Caco-2 (cell line): ENCODE measurements around the gene E2F4. TPM values are rescaled to one million over a fixed set of nuclear protein-coding genes. Genes with fewer than 3 reads are reported as not detected.

Experiments
- BruUV-seq: library from RNA; stranded (reverse); fragments of 400-500 nt; replicated peaks from 2 replicates; lab custom pipeline; 2021; lab: Mats Ljungman, UMichigan
- CTCF ChIA-PET: fragments of 300-600 bp; sonication (Branson Sonifier 250); formaldehyde crosslinking; loops from one replicate; lab custom pipeline; 2022; ENCODE audit warnings: antibody characterized with exemption; lab: Charles Lee
- POLR2A ChIA-PET: fragments of 300-600 bp; sonication (Branson Sonifier 250); formaldehyde crosslinking; loops from one replicate; lab custom pipeline; 2022; ENCODE audit warnings: antibody characterized with exemption; lab: Charles Lee
- DNase-seq, 2 experiments: peaks; one replicate each; pipeline versions ENCODE4 v3.0.0 to v3.0.0-alpha.2; 2020 to 2022
- H3K27me3 ChIP-seq: replicated peaks from 2 replicates; pipeline ENCODE4 v1.6.0; 2011; ENCODE audit warnings: low read length; ENCODE audit not compliant: control insufficient read depth, insufficient read depth
- H3K36me3 ChIP-seq: 2 replicates; pipeline ENCODE4 v1.5.1; 2011; ENCODE audit warnings: low read length; ENCODE audit not compliant: control insufficient read depth, insufficient read depth
- H3K4me1 ChIP-seq: fragments of 250-450 bp; sonication (Bioruptor Pico); 2 replicates; pipeline ENCODE4 v1.5.1; 2020; ENCODE audit warnings: mild to moderate bottlenecking
- H3K4me3 ChIP-seq: 2 replicates; pipeline ENCODE4 v1.5.1; 2011; ENCODE audit warnings: low read depth, mild to moderate bottlenecking, control low read depth, low read length
- H3K9me3 ChIP-seq: fragments of 250-450 bp; sonication (Bioruptor Pico); 2 replicates; pipeline ENCODE4 v1.5.1; 2020; ENCODE audit warnings: mild to moderate bottlenecking, moderate library complexity
- H3K27ac Mint-ChIP-seq: one replicate; pipeline ENCODE4 v1.8.0; 2022; ENCODE audit warnings: mixed read lengths; ENCODE audit not compliant: unreplicated experiment
- H3K27me3 Mint-ChIP-seq: one replicate; pipeline ENCODE4 v1.8.0; 2022; ENCODE audit warnings: mixed read lengths; ENCODE audit not compliant: insufficient read depth, unreplicated experiment
- H3K36me3 Mint-ChIP-seq: one replicate; pipeline ENCODE4 v1.8.0; 2022; ENCODE audit warnings: mild to moderate bottlenecking, mixed read lengths; ENCODE audit not compliant: insufficient read depth, unreplicated experiment
- H3K4me1 Mint-ChIP-seq: one replicate; pipeline ENCODE4 v1.8.0; 2022; ENCODE audit warnings: low read depth, mixed read lengths; ENCODE audit not compliant: unreplicated experiment
- H3K4me3 Mint-ChIP-seq: one replicate; pipeline ENCODE4 v1.8.0; 2022; ENCODE audit warnings: mild to moderate bottlenecking, moderate library complexity, mixed read lengths; ENCODE audit not compliant: unreplicated experiment
- H3K9me3 Mint-ChIP-seq: one replicate; pipeline ENCODE4 v1.8.0; 2022; ENCODE audit warnings: mixed read lengths; ENCODE audit not compliant: unreplicated experiment
- CTCF ChIP-seq, 2 experiments: fragments of 200-600 bp in 1 of 2; IDR thresholded peaks; 1 replicate in 1 of 2; 2 replicates in 1 of 2; pipeline versions ENCODE4 v1.5.1 to v1.8.0; 2011 to 2022; ENCODE audit warnings: antibody characterized with exemption in 1 of 2, control low read depth in 1 of 2, inconsistent platforms in 1 of 2, low read depth in 1 of 2, low read length in 1 of 2, mild to moderate bottlenecking in 1 of 2, moderate library complexity in 1 of 2; ENCODE audit not compliant: insufficient read depth in 1 of 2, severe bottlenecking in 1 of 2, unreplicated experiment in 1 of 2
- intact Hi-C: fragments of 100-400 bp; cut with micrococcal nuclease; formaldehyde crosslinking; loops from one replicate; pipeline ENCODE4 v1.10.0; 2022; ENCODE audit not compliant: unreplicated experiment
- total RNA-seq: library from RNA; stranded (reverse); gene quantifications from 2 replicates; pipeline ENCODE4 v1.2.3, GENCODE V29; 2022

The E2F4 gene
- total RNA-seq, 1 experiment from 2014 or later: 115 TPM

GRCh38 chr16:67162506-67163163 lies 29.3 kb upstream of the E2F4 start:
- H3K4me3 Mint-ChIP-seq: no peak overlapping the region
- intact Hi-C loops: no loop called here

GRCh38 chr16:67163164-67163998 lies 28.6 kb upstream of the E2F4 start:
- CTCF ChIA-PET: interaction anchor here (0.6 kb wide), 1 partner anchor 36 kb away, joined by 3 read pairs; the partner anchor contains the start of gene ELMO3
- H3K36me3 ChIP-seq: no peaks in the 10 kb centered on the region
- POLR2A ChIA-PET: interaction anchor here (0.5 to 0.6 kb wide), 2 partner anchors 83 to 285 kb away, joined by 6 to 9 read pairs; no protein-coding TSS in a partner anchor
- Mint-ChIP-seq H3K27me3 (no peaks in the 10 kb centered on the region), H3K36me3 (peaks cover 19% of the 10 kb centered on the region), H3K4me1 (peaks cover 9% of the 10 kb centered on the region), H3K27ac (no peak overlapping the region), H3K4me3 (no peak overlapping the region), H3K9me3 (no peaks in the 10 kb centered on the region)
- no peaks in the 10 kb centered on the region for H3K9me3 ChIP-seq
- H3K27me3 ChIP-seq: no peaks in the 10 kb centered on the region
- TF ChIP-seq CTCF (IDR thresholded peaks at IDR 0.05; ENCODE audit: insufficient read depth in 1 of 2, low read depth in 1 of 2, low read length in 1 of 2, severe bottlenecking in 1 of 2, unreplicated experiment in 1 of 2): no peak
- H3K4me3 ChIP-seq: no peak overlapping the region
- intact Hi-C loops: no loop called here
- DNase-seq: no peak
- BruUV-seq: no TSS peak
- 0 out of 2 replicates have a peak, but pooled peaks cover 4% of the 10 kb centered on the region for H3K4me1 ChIP-seq

More at GRCh38 chr16:67162506-67163163, 29.3 kb upstream of the E2F4 start:
- peaks cover 6% of the 10 kb centered on the region for H3K4me1 Mint-ChIP-seq
- Histone ChIP-seq H3K4me3 (no peak overlapping the region), H3K9me3 (no peaks in the 10 kb centered on the region), H3K36me3 (no peaks in the 10 kb centered on the region), H3K27me3 (no peaks in the 10 kb centered on the region), H3K4me1 (0 out of 2 replicates have a peak, but pooled peaks cover 4% of the 10 kb centered on the region)
- BruUV-seq: no TSS peak
- ChIA-PET POLR2A (interaction anchor here (0.5 to 0.6 kb wide), 2 partner anchors 84 to 284 kb away, joined by 6 to 9 read pairs; no protein-coding TSS in a partner anchor), CTCF (interaction anchor here (0.6 kb wide), 1 partner anchor 36 kb away, joined by 3 read pairs; the partner anchor contains the start of gene ELMO3)
- no peak overlapping the region for H3K27ac Mint-ChIP-seq
- no peaks in the 10 kb centered on the region for H3K27me3 Mint-ChIP-seq
- peaks cover 19% of the 10 kb centered on the region for H3K36me3 Mint-ChIP-seq
- DNase-seq: no peak
- H3K9me3 Mint-ChIP-seq: no peaks in the 10 kb centered on the region
- TF ChIP-seq CTCF (IDR thresholded peaks at IDR 0.05; ENCODE audit: insufficient read depth in 1 of 2, low read depth in 1 of 2, low read length in 1 of 2, severe bottlenecking in 1 of 2, unreplicated experiment in 1 of 2): no peak

DNA sequence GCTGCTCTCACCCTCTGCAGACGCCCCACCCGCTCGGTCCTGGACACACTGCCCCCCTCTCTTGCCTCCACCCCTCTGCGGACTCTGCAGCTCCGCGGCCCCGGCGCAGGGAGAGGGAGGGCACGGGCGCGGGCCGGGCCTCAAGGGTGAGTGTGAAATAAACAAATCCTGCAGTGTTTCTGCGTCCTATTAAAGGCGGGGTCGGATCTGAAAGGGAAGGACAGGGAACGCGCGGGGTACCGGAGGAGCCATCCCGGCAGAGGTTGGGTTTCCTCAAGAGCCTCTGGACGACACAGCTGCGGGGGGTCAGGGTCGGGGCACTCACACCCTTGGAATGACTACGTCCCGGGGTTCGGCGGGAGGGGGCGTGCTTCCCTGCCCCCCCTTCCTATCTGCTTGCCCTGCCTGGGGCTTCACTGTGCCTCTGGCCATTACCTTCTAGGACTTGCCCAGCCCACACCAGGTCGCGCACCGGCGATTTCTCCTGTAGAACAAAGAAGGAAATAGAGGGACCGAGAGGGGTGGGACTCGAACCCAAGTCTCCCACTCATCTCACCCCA lies 27.9 kb upstream of the E2F4 start:
- no peak for TF ChIP-seq CTCF (IDR thresholded peaks at IDR 0.05; ENCODE audit: insufficient read depth in 1 of 2, low read depth in 1 of 2, low read length in 1 of 2, severe bottlenecking in 1 of 2, unreplicated experiment in 1 of 2)
- BruUV-seq: no TSS peak
- H3K27ac Mint-ChIP-seq: no peak overlapping the region

More for the DNA sequence above, 27.9 kb upstream of the E2F4 start:
- peaks cover 19% of the 10 kb centered on the region for H3K36me3 Mint-ChIP-seq
- no peaks in the 10 kb centered on the region for H3K9me3 ChIP-seq
- H3K4me3 Mint-ChIP-seq: no peak overlapping the region
- no peaks in the 10 kb centered on the region for H3K27me3 Mint-ChIP-seq
- H3K4me3 ChIP-seq: no peak overlapping the region
- H3K4me1 Mint-ChIP-seq: peaks cover 7% of the 10 kb centered on the region
- intact Hi-C loops: no loop called here
- no peak for DNase-seq
- no peaks in the 10 kb centered on the region for H3K27me3 ChIP-seq
- peaks cover 6% of the 10 kb centered on the region for H3K4me1 ChIP-seq
- H3K36me3 ChIP-seq: no peaks in the 10 kb centered on the region
- ChIA-PET CTCF (no interaction called here), POLR2A (no interaction called here)
- no peaks in the 10 kb centered on the region for H3K9me3 Mint-ChIP-seq
